Stomach (tissue), 4 donors: Measurements from ENCODE around the gene CARD8.

Experiments used
- EP300 ChIP-seq: sonication (generic); formaldehyde crosslinking; IDR thresholded peaks from one replicate; pipeline ENCODE4 v1.6.1; 2017; ENCODE audit warnings: antibody characterized with exemption
- POLR2A ChIP-seq, 4 donors: fragments of 450-650 bp; IDR thresholded peaks; one replicate each; pipeline ENCODE4 v1.6.1; 2016; ENCODE audit warnings: antibody characterized with exemption in 4 of 4, control low read depth in 2 of 4, mild to moderate bottlenecking in 1 of 4, moderate library complexity in 1 of 4
- TF ChIP-seq, protein P1 (sequence below), 7 experiments: fragments of 450-650 bp in 4 of 7; fragments of 200-600 bp in 3 of 7; sonication (generic) in 3 of 7; IDR thresholded peaks; one replicate each; pipeline ENCODE4 v1.5.1; 2016 to 2019; ENCODE audit warnings: antibody characterized with exemption in 7 of 7, control low read depth in 2 of 7, mild to moderate bottlenecking in 1 of 7

DNA sequence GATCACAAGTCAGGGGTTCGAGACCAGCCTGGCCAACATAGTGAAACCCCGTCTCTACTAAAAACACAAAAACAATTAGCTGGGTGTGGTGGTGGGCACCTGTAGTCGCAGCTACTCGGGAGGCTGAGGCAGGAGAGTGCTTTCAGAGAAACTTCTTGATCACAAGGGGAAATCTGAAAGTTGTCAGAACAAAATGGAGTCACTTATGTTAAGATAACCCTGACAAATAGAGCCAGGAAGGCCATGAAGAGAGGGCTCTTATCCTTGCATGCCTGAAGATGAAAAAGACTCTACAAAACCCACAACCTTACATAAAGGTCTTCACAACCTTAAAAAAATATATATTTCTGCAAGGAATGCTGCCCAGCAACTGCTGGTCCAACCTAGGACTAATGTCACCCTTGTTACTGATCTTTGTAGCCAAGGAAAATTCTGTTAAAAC is 1.2 kb downstream of the CARD8 start:
- TF ChIP-seq EP300 (no peak), POLR2A (IDR thresholded peaks at IDR 0.05) (no peak)
- TF ChIP-seq, protein P1, sequence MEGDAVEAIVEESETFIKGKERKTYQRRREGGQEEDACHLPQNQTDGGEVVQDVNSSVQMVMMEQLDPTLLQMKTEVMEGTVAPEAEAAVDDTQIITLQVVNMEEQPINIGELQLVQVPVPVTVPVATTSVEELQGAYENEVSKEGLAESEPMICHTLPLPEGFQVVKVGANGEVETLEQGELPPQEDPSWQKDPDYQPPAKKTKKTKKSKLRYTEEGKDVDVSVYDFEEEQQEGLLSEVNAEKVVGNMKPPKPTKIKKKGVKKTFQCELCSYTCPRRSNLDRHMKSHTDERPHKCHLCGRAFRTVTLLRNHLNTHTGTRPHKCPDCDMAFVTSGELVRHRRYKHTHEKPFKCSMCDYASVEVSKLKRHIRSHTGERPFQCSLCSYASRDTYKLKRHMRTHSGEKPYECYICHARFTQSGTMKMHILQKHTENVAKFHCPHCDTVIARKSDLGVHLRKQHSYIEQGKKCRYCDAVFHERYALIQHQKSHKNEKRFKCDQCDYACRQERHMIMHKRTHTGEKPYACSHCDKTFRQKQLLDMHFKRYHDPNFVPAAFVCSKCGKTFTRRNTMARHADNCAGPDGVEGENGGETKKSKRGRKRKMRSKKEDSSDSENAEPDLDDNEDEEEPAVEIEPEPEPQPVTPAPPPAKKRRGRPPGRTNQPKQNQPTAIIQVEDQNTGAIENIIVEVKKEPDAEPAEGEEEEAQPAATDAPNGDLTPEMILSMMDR (IDR thresholded peaks at IDR 0.05), result no peak
